SKM-1 (cell line): ENCODE results near the gene RELN.

Experiments
- DNase-seq: peaks from one replicate; lab custom pipeline; 2025; ENCODE audit not compliant: unreplicated experiment; lab: John Stamatoyannopoulos, UW

Gene RELN

GRCh38 chr7:103651593-103652377 lies 337.7 kb downstream of the RELN start:
- no peak for DNase-seq

DNA sequence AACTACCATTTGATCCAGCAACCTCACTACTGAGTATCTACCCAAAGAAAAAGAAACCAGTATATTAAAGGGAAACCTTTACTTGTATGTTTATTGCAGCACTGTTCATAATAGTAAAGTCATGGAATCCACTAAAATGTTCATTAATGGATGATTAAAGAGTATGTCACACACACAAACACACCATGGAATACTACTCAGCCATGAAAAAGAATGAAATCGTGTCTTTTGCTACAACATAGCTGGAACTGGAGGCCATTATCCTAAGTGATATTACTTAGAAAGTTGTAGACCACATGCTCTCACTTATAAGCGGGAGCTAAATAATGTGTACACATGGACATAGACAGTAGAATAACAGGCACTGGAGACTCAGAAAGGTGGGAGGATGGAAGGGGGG lies 340.4 kb downstream of the RELN start:
- DNase-seq: no peak

DNA sequence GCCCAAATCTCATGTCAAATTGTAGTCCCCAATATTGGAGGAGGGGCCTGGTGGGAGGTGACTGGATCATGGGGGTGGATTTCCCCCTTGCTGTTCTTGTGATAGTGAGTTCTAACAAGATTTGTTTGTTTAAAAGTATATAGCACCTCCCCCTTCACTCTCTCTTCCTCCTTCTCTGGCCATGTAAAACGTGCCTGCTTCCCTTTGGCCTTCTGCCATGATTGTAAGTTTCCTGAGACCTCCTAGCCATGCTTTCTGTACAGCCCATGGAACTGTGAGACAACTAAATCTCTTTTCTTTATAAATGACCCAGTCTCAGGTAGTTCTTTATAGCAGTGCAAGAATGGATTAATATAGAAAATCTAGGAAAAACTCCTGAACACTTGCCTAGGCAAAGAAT lies 341.3 kb downstream of the RELN start:
- DNase-seq: no peak

DNA sequence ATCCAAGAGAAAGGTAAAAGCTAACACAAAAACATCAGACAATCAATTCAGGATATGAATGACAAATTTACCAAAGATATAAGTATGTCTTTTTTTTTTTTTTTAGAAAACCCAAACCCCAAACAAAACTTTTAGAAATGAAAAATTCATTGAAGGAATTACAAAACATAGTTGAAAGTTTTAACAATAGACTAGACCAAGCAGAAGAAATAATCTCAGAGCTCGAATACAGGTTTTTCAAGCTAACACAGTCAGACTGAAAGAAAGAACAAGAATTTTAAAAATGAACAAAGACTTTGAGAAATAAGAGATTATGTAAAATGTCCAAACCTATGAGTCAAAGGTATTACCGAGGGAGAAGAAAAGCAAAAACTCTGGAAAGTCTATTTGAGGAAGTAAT lies 345.1 kb downstream of the RELN start:
- no peak for DNase-seq

GRCh38 chr7:103640031-103640779 lies 349.3 kb downstream of the RELN start:
- DNase-seq: no peak

DNA sequence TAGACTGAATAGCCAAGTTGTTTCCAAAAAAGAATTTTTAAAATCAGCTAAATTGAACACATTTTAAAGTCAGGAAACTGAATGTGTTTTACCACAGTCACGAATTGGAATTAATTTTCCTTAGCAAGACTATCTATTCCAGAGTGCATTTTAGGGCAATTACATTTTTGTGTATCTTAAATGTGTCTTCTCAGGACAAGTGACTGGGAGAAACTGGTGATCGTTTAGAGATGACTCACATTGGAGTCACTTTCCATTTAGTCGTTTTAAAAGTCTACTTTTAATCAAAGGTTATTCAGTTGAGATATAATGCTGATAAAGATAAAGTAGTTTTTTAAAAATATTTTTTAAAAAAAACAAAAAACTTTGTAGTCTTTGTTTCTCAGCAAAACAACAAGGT lies 351.7 kb downstream of the RELN start:
- no peak for DNase-seq

DNA sequence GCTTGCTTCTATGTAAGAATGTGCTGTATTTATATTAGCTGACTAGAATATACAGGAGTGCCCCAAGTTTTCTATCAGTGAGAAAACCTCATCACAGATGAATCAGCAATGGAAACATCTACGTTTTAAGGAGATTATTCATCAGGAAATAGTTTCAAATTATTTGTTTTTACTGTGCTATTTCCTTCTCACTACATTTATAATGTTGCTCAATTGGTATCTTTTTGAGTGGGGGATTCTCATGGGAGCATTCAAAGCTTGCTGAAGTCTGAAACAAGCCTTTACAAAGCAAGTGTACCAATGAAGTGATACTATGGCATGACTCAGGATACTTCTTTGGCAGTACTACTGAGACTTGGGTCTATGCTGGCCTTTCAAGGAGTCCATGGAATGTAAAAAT lies 352.4 kb downstream of the RELN start:
- no peak for DNase-seq

DNA sequence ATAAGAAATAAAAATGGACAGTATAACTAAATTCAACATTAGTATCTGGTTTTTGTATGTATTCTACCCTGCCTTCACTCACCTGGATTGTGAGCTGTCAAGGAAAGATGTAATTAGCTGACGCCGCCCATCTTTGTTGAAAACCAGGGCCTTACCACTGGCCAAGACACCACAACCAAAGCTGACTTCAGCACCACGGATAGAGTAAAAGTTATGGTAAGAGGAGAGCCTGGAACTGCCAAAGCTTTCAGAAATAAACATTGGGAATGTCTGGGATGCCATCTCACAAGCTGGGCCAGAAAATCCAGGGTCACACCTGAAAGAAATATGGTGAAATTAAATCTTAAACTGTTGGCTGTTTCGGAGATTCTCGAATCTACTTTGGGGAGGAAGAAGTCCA lies 353.3 kb downstream of the RELN start:
- DNase-seq: no peak

- no peak for DNase-seq
These were observed 356.5 kb downstream of the RELN start for GRCh38 chr7:103632972-103633371.

- DNase-seq: no peak
These were observed 357.3 kb downstream of the RELN start for GRCh38 chr7:103632005-103632639.

DNA sequence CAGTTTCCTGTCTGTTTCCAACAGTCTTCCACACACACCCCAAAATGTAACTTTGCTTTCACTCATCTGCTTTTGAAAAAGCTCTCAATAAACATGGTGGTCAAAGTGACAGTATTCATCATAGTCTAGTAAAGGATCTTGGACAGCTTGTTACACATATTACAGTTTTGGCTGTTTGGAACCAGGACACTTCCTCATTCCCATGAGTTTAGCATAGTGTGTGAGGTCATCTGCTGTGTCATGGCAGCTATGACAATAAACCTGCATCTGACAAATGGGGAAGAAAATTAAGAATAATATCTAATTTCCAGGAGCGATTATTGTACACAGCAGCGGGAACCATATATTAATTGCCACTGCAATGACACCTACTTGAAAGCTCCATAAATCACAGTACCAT lies 359.1 kb downstream of the RELN start:
- no peak for DNase-seq

- DNase-seq: no peak
These were observed 360.7 kb downstream of the RELN start for GRCh38 chr7:103628742-103629141.

- DNase-seq: no peak
These were observed 362.7 kb downstream of the RELN start for GRCh38 chr7:103626776-103627175.

DNA sequence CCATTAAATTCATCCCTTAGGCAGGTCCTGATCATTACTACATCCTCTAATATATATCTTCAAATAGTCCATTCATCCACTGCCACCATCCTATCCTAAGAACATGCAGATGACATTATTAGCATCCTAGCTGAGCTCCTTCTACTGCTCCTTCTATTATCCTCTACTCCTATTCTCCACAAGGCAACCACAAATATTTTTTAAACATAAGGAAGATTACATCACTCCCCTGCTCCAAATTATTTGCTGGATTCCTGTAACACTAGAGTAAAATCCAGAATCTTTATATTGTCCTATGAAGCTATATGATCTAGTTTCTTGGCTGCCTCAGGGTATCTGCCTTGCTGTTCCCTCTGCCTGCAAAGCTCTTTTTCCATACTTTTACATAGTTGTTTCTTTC lies 367.2 kb downstream of the RELN start:
- DNase-seq: no peak

DNA sequence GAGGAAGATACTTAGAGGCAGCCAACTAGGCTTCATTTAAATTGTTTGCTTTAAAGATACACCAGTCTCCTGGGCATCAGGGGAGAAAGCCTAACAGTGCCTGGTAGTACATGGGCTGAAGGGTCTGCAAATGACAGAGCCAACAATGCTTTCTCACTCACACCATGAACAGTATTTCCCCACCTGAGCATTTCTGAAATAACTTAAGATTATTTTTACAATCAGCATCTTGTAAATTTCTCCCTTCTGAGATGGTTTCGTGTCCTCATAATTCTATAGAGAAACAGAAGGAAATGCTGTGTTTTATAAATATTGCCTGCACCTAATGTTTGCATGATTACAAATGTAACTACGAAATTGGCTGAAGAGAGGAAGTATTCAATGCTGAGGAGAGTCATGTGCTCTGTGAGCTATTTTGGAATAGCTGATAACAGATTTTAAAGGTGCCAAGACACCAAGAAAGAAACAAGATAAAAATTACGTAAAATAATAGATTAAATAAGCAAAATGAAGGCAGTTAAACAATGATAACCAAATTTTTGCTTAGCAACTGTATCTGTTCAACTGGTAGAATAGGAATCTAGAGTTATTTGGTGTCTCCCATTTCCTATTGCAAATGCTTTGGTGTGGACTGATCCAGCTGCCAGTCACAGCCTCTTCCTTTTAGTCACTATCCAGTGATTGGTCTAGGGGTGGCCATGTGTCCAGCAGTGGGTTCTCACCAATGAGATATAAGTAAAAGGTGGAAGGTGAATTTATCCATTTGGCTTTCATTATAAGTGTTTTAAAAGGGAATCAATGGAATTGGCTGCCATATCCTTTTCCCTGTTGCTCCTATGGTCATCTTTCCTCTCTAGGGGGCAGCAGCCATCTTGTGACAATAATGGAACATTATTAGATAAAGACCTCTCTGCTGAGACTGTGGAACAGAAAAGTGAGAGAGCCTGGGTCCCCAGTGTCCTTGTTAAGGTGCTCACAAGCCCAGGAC lies 375.5 kb downstream of the RELN start:
- no peak for DNase-seq

DNA sequence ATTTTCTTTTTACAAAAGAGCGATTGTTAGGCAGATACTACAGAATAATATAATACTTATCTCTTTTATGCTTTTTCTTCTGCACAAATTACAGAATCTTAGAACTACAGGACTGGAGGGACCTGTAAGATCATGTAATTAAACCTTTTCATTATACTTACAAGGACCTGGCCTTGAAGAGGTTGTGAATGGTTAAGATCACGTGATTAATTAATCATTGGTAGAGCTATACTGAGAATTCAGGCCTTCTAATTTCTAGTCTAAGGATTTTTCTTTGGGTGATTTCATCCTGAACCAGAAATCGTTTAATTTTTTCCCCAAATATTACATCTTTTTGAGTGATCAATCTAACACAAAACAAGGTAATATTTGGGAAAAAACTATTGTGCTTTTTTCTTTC lies 379.7 kb downstream of the RELN start:
- no peak for DNase-seq

DNA sequence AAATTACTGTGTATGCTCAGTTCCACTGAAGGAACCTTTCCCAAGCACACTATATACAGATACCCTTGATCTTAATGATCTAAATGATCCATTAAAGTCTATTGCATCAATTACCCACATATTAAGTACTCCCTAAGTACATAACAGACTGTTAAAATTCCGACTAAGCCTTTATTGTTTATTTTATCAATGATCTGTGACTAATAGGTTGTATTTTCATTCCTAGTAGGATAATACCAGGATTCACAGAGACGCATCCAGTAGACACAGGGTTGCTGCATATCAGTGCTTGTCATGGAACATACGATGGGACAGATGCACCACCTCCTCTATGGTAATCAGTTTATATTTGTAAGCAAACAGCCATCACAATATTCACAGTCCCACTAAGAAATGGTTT lies 383.8 kb downstream of the RELN start:
- DNase-seq: no peak

- no peak for DNase-seq
These were observed 391.0 kb downstream of the RELN start for GRCh38 chr7:103598326-103598905.

DNA sequence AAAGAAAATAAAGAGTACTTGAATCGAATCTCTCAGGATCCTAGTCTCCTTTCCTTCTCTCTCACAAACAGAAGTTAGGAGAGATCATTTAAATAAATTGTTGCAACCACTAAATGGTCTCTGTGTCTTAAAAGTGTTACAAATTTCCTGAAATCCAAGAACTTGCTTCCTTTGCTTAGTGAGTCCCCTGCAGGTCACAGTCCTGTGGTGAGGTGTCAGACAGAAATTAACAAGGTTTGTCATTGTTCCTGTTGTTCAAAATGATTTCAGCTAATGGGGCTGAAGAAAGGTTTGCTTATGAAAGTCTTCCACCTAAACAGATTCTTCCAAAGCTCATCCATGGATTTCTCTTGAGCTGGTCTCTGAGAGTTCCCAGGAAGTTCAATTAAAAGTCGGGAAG lies 391.9 kb downstream of the RELN start:
- no peak for DNase-seq

DNA sequence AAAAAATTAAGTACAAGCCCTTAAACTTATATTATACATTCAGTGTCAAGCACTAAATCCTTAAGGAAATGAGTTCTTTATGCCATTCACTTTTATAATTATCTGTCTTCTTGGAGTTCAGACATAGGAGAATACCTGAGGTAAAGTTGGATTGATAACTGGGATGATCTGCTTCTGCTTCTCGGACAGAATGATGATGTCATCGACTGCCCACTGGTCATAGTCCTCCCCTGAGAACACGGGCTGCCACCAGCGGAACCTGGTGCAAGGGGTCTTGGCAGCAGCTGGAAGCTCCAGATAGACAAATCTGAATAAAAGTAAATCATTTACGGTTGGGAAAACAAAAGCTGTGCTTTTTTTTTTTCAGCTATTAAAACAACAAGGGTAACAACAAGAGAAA lies 395.3 kb downstream of the RELN start:
- DNase-seq: no peak

- no peak for DNase-seq
These were observed 395.8 kb downstream of the RELN start for GRCh38 chr7:103593691-103594090.
